IPS-18c (cell line): ENCODE results near the gene GPANK1.

ENCODE experiments used
- H3K4me3 ChIP-seq: 2 replicates; pipeline ENCODE4 v1.7.0; 2013; ENCODE audit warnings: low read depth, mild to moderate bottlenecking, low read length, moderate library complexity; ENCODE audit not compliant: insufficient read depth
- H3K9me3 ChIP-seq: one replicate; pipeline ENCODE4 v1.6.1; 2013; ENCODE audit warnings: mild to moderate bottlenecking, low read length, moderate library complexity; ENCODE audit not compliant: control insufficient read depth, insufficient read depth

Gene GPANK1

DNA sequence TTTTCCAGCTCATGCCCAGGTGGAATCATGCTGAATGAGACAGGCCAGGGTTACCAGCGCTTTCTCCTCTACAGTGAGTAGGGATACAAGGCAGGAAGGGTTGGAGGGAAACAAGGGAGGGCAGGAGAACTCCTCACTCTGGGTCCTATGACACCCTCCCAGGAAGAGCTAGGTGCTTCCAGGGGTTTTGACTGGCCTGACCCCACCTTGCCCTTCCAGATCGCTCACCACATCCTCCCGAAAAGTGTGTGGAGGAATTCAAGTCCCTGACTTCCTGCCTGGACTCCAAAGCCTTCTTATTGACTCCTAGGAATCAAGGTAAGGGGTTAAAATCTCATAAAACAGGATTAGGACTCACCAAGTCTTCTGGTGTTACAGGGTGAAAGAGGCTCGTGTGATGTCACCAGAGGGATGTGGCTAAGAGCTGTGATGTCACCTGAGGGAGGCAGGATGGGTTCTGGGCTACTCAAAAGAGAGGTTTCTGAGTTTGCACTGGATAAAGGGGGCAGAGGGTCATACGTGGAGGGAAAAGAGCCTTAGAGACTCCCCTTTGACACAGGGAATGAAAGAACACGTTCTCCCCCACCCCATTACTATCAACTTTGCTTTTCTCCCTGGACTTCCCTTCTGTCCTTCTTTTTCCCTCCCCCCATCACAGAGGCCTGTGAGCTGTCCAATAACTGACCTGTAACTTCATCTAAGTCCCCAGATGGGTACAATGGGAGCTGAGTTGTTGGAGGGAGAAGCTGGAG, 7.2 kb downstream of the GPANK1 start:
- no peaks in the 10 kb centered on the region for H3K9me3 ChIP-seq
- no peak overlapping the region for H3K4me3 ChIP-seq

DNA sequence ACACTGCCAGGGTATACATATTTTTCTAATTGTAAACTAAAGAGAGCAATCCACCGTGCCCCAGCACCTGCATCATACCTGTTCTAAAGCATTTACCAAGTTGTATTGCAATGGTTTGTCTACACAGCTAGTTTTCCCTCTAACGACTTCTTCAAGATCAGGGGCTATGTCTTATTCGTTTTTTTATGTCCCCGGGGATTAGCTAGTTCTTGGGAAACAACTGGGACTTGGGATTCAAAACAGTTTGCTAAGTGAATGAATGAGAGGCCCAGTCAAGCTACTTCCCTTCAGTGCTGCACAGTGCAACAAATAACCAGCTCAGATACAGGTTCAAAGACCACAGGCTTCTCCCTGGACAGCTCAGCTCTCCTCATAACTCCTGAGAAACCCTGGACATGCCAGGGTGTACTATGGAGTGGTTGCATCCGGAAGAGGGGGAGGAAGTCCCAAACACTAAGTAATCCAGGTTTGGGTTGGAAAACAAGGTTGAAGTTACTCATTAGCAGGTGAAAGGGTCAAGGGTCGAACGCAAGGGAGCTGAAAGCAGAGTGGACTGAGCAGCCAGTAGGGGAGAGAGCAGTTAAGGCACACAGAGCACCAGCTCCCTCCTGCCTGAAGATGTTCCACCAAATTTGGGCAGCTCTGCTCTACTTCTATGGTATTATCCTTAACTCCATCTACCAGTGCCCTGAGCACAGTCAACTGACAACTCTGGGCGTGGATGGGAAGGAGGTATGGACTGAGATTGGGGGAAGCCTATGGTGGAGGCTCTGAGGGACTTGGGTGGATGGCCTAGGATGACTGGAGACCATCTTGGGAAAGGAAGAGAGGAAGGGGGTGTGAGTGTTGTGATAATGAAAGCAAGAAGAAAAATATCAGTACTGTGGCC, 9.2 kb downstream of the GPANK1 start, which contains the start of gene APOM:
TSS of gene APOM (plus strand) at position 546 of the 889 bp plus-strand sequence. CDS start at position 619, 73 bp downstream.
- no peaks in the 10 kb centered on the region for H3K9me3 ChIP-seq
- no peak within 1 kb of the TSS for H3K4me3 ChIP-seq

DNA sequence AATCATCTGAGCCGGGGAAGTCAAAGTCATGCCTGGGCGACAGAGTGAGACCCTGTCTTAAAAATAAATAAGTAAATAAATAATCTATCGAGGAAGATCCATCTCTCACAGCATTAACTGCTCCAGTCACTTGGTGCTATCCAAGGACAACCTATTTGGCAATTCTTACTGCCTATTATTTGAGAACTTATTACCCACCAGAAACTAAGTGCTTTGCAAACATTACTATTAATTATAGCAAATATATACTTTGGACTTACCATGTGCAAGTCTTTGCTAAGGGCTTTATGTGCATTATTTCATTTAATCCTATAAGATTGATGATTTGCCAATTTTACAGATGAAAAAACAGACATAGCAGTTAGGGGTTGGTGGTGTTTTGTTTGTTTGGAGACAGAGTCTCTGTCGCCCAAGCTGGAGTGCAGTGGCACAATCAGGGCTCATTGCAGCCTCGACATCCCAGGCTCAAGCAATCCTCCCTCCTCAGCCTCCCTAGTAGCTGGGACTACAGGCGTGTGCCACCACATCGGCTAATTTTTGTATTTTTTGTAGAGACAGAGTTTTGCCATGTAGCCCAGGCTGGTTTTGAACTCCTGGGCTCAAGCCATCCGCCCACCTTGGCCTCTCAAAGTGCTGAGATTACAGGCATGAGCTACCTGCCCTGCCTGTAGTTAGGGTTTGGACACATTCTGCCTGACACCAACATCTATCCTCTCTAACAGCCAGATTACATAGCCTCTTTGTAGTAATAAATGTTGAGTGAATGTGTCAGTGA, 10.0 kb downstream of the GPANK1 start:
- no peaks in the 10 kb centered on the region for H3K9me3 ChIP-seq
- no peak overlapping the region for H3K4me3 ChIP-seq

DNA sequence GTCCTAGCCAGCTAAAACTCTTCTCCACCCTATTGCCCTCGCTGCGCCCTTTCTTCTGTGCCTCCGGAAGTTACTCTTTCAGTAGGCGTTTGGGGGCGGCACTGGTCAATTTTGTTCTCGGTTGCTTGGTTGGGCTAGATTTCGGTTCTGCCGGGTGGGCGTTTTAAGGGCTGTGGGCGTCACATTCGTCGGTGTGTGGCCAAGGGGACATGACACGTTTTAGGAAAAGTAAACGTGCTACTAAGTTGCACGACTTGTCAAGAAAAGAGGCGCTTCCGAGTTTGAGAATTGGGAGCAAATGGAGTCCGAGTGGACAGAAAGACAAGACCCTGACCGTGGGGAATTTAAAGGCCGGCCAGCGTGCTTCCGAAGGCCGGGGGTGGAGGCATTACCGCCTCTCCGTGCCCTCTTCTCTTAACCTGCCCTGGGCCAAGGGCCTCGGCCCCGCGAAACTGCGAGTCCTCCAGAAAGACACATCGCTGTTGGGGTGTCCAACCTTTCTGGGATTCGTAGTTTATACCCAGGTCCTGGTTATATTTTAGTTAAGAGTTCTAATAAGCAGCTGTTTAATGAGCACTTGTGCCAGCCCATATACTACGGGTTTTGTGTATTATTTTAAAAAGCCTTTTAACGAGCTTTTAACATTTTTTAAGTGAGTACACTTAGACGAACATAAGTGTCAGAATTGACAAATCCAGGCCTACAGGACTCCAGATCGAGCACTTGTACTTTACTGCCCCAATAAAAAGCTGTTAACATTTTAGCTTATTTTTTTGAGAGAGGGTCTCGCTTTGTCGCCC, 11.7 kb downstream of the GPANK1 start:
- H3K9me3 ChIP-seq = no peaks in the 10 kb centered on the region

DNA sequence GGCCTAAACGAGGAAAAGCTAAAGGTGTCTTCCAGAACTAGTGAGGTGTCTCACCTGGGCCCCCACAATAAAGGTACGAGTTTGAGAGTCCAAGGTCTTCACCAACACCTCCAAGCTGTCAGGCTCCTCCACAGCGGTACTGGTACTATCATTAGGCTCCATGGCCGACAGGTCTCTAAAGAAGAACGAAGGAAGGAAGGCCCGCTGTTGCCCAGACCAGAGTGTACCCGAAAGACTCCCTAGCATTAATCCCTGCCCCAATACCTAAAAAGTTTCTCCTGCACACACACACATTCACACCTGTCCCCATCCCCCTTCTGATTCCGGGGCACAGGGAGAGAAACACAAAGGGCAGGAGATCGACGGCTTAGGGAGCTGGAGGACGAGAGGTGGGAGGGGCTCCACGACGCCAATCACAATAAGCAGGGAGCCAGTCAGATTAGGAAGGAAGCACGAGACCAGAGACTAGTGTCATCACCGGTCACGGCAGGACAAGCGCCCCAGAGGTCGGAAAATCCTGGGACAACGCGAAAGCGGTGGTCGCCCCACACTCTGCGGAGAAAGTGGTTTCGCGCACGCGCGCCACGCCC, 13.1 kb downstream of the GPANK1 start:
- H3K9me3 ChIP-seq = no peaks in the 10 kb centered on the region
- peak overlapping the region; percentile 86 for H3K4me3 ChIP-seq

More for the DNA sequence above, 11.7 kb downstream of the GPANK1 start:
- peak overlapping the region; percentile 86 for H3K4me3 ChIP-seq

DNA sequence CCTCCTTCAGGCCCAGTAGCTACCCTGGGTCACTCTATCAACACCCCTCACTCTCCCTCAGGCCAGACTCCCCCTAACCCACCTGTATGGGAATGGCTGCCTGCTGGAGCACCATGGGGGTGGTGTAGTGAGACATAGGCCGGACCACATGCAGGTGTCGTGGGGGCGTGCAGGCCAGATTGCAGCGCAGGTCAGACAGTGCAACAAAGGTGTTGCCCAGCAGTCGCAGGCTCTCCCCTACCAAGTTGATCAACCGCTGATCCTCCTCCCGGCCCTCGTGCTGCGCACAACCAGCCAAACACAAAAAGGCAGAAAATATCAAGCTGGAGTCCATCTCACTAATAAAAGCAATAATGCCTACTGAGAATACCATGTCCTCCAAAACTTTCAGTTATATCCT, 19.5 kb downstream of the GPANK1 start:
- Histone ChIP-seq H3K9me3 (no peaks in the 10 kb centered on the region), H3K4me3 (no peak overlapping the region)

DNA sequence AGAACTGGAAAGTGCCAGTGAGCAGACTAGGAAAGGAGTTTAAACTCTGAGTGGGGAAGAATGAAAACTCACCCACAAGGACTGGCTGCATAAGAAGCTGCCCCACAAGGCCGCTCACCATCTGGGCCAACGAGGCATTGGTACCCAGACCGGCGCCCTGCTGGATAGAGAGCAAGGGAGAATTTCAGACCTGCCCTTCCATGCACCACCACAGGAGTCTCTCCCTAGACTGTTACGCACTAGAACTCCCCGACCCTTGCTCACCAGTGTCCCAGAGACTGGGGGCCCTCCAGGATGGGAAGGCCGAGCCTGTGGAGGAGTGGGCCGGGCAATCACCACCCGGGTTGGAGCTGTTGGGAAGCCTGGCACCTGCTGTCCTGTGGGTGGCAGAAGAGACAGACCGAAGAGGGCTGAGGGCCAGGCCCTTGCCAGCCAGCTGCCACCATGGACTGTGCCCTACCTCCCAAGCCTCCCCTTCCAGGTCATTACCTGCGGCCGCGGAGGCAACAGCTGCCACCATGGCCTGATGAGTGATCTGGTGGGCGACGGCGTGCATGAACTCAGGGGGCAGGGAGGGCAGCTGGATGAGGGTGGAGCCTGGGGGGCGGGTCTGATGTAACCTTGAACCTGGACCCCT, 20.9 kb downstream of the GPANK1 start:
- Histone ChIP-seq H3K9me3 (no peaks in the 10 kb centered on the region), H3K4me3 (no peak overlapping the region)

DNA sequence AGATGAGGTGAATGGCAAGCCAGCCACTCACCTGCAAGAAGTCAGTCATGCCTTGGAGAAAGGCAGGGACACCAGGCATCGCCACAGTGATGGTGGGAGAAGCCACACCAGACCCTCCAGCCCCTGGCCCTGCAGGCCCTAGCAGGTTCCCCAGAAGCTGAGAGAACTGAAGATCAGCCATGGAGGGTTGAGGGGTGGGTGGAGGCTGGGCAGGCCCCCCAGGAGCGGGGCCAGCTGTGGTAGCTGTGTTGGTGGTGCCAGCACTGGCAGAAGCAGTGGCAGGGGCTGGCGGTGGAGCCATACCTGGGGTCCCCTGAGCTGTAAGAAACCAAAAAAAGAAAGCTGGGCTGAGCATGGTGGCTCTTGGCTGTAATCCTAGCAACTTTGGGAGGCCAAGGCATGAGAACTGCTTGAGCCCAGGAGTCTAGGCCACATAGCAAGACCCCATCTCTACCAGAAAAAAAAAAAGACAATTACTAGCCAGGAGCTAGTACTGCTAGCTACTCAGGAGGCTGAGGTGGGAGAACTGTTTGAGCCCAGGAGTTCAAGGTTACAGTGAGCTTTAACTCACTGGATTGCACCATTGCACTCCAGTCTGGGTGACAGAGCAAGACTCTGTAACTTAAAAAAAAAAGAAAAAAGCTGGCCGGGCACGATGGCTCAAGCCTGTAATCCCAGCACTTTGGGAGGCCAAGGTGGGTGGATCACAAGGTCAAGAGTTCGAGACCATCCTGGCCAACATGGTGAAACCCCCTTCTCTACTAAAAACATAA, 21.8 kb downstream of the GPANK1 start:
- H3K9me3 ChIP-seq = no peaks in the 10 kb centered on the region
- no peak overlapping the region for H3K4me3 ChIP-seq

DNA sequence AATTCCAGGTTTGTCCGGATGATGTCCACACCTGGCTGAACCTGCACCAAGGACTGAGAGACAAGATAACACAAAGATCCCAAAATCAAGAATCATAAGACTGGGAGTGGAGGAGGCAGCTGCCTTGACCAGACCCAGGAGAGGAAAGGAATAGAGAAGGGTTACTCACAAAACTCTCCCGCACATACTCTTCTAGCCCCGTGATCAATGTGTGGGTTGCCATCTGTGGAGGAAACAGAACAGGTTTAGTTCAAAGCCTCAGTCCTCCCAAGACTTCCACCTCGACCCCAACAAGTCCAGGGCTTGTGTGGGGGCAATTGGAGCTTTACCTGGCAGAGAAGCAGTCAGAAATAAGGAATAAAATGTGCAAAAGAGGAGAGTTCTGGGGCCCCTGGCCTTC, 23.4 kb downstream of the GPANK1 start:
- H3K4me3 ChIP-seq = no peak overlapping the region
- no peaks in the 10 kb centered on the region for H3K9me3 ChIP-seq

DNA sequence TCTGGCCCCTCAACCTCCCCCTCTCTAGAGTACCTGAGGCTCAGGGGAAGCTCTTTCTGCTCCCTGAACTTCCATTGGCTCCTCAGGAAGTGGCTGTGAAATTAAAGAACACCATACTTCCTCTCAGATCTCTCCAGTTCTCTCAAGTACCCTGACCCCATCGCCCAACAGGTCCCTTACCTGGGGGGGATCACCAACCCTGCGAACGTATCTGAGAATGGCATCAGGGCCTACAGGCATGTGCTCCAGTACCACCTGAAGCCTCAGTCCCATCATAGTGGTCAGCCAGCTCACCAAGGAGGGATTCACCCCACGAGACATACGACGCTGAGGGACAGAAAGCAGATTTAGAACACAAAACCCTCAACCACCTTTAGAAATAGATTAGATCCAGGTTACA, 24.2 kb downstream of the GPANK1 start:
- H3K4me3 ChIP-seq = no peak overlapping the region
- no peaks in the 10 kb centered on the region for H3K9me3 ChIP-seq

DNA sequence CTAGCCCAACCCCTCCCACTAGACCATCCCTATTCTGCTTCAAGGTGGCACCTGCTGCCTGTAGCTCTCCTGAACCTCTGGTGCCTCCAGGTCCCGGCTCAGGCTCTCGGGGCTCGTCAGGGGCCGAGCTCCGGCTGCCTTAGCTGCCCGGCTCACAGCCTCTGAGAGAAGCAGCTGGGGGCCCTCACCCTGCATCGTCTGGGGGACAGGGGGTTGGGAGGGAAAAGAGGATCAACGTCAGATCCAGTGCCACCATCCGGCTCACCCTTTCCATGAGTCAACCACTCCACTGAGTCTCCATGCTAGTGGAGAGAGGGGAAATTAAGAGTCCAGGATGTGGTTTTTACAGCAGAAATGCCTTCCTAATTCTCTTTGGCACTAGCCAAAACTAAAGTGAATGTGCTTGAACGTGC, 25.3 kb downstream of the GPANK1 start:
- no peak overlapping the region for H3K4me3 ChIP-seq
- H3K9me3 ChIP-seq = no peaks in the 10 kb centered on the region

DNA sequence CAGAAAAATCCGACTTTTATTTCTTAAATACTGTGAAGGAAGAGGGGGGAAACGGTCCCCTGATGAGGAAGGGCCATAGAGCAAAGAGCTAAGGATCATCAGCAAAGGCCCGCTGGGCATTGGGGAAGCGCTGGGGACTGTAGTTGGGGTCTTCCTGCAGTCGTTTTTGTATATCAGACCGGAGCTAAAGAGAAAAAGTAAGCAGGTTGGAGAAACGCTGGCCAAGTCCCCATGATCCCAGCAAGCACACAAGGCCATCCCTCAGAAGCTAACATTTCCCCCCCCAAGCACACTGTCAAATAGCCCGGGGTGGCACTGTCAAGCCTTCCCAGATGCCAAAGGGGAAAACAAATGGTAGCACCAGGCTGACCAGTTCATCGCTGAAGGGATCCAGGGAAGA, 25.8 kb downstream of the GPANK1 start:
- Histone ChIP-seq H3K4me3 (no peak overlapping the region), H3K9me3 (no peaks in the 10 kb centered on the region)

DNA sequence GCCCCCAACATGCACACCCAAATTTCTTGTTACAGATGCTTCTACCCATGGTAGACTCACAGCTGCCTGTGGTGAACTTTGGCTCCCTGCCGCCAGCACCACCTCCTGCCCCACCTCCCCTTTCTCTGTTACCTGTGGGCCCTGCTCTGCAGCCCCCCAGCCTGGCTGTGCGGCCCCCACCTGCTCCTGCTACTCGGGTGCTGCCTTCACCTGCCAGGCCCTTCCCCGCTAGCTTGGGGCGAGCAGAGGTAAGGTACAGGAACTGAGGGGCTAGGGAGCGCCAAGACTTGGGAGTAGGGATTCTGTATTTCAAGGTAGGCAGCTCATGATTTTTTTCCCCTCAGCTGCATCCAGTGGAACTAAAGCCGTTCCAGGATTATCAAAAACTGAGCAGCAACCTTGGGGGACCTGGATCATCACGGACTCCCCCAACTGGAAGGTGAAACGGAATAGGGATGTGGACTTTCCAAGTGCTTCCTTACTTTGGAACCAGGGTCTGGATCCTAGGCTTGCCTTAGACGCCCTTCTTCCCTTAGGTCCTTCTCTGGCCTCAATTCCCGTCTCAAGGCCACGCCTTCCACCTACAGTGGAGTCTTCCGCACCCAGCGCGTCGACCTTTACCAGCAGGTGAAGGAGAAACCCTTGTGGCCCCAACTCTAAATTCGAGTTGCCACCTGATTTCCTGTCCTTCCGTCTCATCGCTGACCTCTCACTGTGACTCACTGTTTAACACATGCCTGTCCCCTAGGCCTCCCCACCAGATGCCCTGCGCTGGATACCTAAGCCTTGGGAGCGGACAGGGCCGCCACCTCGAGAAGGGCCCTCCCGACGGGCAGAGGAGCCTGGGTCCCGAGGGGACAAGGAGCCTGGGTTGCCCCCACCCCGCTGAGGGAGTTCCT, 27.9 kb downstream of the GPANK1 start:
- no peaks in the 10 kb centered on the region for H3K9me3 ChIP-seq
- H3K4me3 ChIP-seq = no peak overlapping the region

DNA sequence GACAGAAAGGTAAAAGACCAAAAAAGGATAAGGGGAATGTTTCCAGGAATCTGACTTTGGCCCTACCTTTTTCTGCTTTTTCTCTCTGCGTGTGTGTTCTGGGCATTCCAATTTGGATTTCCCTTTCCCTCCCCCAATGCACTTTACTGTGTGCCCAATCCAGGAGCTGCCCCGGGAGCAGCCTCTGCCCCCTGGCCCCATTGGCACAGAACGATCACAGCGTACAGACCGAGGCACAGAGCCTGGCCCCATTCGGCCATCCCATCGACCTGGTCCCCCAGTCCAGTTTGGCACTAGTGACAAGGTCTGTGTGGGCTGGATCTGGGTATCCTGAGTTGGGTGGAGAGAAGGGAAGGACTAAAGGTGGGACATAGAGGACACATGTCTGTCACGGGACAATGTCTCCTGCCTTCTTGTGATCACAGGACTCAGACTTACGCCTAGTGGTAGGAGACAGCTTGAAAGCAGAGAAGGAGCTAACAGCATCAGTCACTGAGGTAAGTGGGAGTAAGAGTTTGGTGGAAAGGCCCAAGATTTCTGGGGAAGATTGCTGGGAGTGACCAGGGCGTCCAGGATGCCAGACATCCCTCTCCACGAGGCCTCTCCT, 29.7 kb downstream of the GPANK1 start:
- H3K4me3 ChIP-seq = no peak overlapping the region

More for the DNA sequence above, 29.7 kb downstream of the GPANK1 start:
- no peaks in the 10 kb centered on the region for H3K9me3 ChIP-seq
